HepG2 (cell line): ENCODE results near the gene SMOC1. TPM values are rescaled to one million over a fixed set of nuclear protein-coding genes. Genes with fewer than 3 reads are reported as not detected.

Experiments
- CBX1 ChIP-seq: IDR thresholded peaks from one replicate; pipeline ENCODE4 v1.6.1; 2016; ENCODE audit warnings: antibody characterized with exemption, low read depth
- DMTF1 ChIP-seq: sonication (generic); formaldehyde crosslinking; IDR thresholded peaks from 2 replicates; pipeline ENCODE4 v1.4.0; 2020; ENCODE audit warnings: mild to moderate bottlenecking, missing genetic modification reagents
- HDAC1 ChIP-seq: sonication (generic); formaldehyde crosslinking; IDR thresholded peaks from 2 replicates; pipeline ENCODE4 v1.5.1; 2020; ENCODE audit warnings: mild to moderate bottlenecking, missing genetic modification reagents
- HOXD1 ChIP-seq: sonication (generic); formaldehyde crosslinking; IDR thresholded peaks from 2 replicates; pipeline ENCODE4 v1.5.0; 2020; ENCODE audit warnings: missing genetic modification reagents
- MAFK ChIP-seq, 2 experiments: IDR thresholded peaks in 1 of 2; conservative IDR thresholded peaks in 1 of 2; 2 replicates each; pipeline ENCODE4 v1.6.1; 2011; ENCODE audit warnings: improper control_type of control experiment in 2 of 2, low read length in 2 of 2
- SOX5 ChIP-seq: IDR thresholded peaks from 2 replicates; pipeline ENCODE4 v1.6.1; 2016; ENCODE audit warnings: borderline replicate concordance
- ZBTB1 ChIP-seq: sonication (generic); formaldehyde crosslinking; IDR thresholded peaks from 2 replicates; pipeline ENCODE4 v1.4.0; 2020; ENCODE audit warnings: missing genetic modification reagents, borderline replicate concordance
- ZFP62 ChIP-seq: sonication (generic); formaldehyde crosslinking; IDR thresholded peaks from 2 replicates; pipeline ENCODE4 v1.4.0; 2020; ENCODE audit warnings: missing genetic modification reagents
- ZNF17 ChIP-seq: sonication (generic); formaldehyde crosslinking; IDR thresholded peaks from 2 replicates; pipeline ENCODE4 v1.5.0; 2020; ENCODE audit warnings: mild to moderate bottlenecking, missing genetic modification reagents
- ZNF280D ChIP-seq: sonication (generic); formaldehyde crosslinking; IDR thresholded peaks from 2 replicates; pipeline ENCODE4 v1.5.1; 2020; ENCODE audit warnings: mild to moderate bottlenecking, missing genetic modification reagents
- ZNF503 ChIP-seq: sonication (generic); formaldehyde crosslinking; IDR thresholded peaks from 2 replicates; pipeline ENCODE4 v1.4.0; 2020; ENCODE audit warnings: missing genetic modification reagents
- ZNF616 ChIP-seq: sonication (generic); formaldehyde crosslinking; IDR thresholded peaks from 2 replicates; pipeline ENCODE4 v1.5.0; 2020; ENCODE audit warnings: low read depth, mild to moderate bottlenecking, missing genetic modification reagents
- ZNF644 ChIP-seq: IDR thresholded peaks from 2 replicates; pipeline ENCODE4 v1.6.1; 2016; ENCODE audit warnings: low read depth
- ZNF674 ChIP-seq: sonication (generic); formaldehyde crosslinking; IDR thresholded peaks from 2 replicates; pipeline ENCODE4 v1.5.0; 2020; ENCODE audit warnings: low read depth, mild to moderate bottlenecking, missing genetic modification reagents
- ZNF747 ChIP-seq: sonication (generic); formaldehyde crosslinking; IDR thresholded peaks from 2 replicates; pipeline ENCODE4 v1.8.1; 2023; ENCODE audit warnings: missing genetic modification reagents, mild to moderate bottlenecking, borderline replicate concordance
- ZNF891 ChIP-seq: sonication (generic); formaldehyde crosslinking; IDR thresholded peaks from 2 replicates; pipeline ENCODE4 v1.5.0; 2020; ENCODE audit warnings: mild to moderate bottlenecking, missing genetic modification reagents
- polyA plus RNA-seq, 8 experiments: library from polyadenylated mRNA; depleted of rRNA in 3 of 8; stranded (reverse) in 7 of 8; unstranded in 1 of 8; fragments of >200 nt; fragmentation: Illumina TruSeq in 4 of 8; extraction: Trizol in 4 of 8; gene quantifications; 2 replicates each; pipeline versions ENCODE4 v1.2.1 to v1.2.3, GENCODE V29; 2011 to 2016; ENCODE audit warnings: low read depth in 4 of 8, missing spikeins in 1 of 8, mixed read lengths in 1 of 8; ENCODE audit not compliant: insufficient read depth in 1 of 8
- total RNA-seq, 5 experiments: library from RNA; depleted of rRNA; stranded (reverse); fragments of >200 nt; fragmentation: Illumina TruSeq; extraction: Trizol; gene quantifications; 2 replicates each; pipeline ENCODE4 v1.2.3, GENCODE V29; 2016; ENCODE audit warnings: low read depth in 1 of 5
- TF ChIP-seq, protein P1 (sequence below): sonication (generic); formaldehyde crosslinking; IDR thresholded peaks from 2 replicates; pipeline ENCODE4 v1.9.0; 2021; ENCODE audit warnings: missing genetic modification reagents, borderline replicate concordance
- TF ChIP-seq, protein P2 (sequence below): sonication (generic); formaldehyde crosslinking; IDR thresholded peaks from 2 replicates; pipeline ENCODE4 v1.5.0; 2020; ENCODE audit warnings: mild to moderate bottlenecking, missing genetic modification reagents

The SMOC1 gene
- total and polyA plus RNA-seq, 2 of the 13 experiments (the other 11 are each of a cell fraction or from before 2014, with no cell fraction given): 17.8 to 35.6 TPM

DNA sequence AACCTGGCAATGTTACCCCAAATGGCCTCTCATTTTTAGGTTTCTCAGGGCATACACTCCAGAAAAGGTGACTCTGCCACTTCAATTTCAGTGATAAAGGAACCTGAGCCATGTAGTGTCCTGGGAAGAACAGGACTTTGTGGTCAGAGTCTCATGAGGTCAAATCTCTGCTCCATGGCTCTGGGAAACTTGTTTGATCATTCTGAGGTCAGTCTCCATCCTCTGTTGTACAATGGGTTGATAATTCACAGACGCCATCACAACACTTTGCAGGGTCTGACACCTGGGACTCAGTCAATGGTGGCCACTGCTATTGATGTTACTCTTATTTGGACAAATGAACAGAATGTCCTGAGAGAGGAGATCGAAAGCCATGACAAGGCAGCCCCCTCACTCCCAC lies 31.1 kb upstream of the SMOC1 start (continued):
- TF ChIP-seq, protein P1, sequence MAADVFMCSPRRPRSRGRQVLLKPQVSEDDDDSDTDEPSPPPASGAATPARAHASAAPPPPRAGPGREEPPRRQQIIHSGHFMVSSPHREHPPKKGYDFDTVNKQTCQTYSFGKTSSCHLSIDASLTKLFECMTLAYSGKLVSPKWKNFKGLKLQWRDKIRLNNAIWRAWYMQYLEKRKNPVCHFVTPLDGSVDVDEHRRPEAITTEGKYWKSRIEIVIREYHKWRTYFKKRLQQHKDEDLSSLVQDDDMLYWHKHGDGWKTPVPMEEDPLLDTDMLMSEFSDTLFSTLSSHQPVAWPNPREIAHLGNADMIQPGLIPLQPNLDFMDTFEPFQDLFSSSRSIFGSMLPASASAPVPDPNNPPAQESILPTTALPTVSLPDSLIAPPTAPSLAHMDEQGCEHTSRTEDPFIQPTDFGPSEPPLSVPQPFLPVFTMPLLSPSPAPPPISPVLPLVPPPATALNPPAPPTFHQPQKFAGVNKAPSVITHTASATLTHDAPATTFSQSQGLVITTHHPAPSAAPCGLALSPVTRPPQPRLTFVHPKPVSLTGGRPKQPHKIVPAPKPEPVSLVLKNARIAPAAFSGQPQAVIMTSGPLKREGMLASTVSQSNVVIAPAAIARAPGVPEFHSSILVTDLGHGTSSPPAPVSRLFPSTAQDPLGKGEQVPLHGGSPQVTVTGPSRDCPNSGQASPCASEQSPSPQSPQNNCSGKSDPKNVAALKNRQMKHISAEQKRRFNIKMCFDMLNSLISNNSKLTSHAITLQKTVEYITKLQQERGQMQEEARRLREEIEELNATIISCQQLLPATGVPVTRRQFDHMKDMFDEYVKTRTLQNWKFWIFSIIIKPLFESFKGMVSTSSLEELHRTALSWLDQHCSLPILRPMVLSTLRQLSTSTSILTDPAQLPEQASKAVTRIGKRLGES: no peak
- TF ChIP-seq ZFP62 (CRISPR knock-in tag): no peak
- no peak for TF ChIP-seq ZNF616 (CRISPR knock-in tag)
- no peak for TF ChIP-seq ZNF17 (CRISPR knock-in tag)
- TF ChIP-seq ZNF644: peak; percentile 63
- TF ChIP-seq ZBTB1 (CRISPR knock-in tag): no peak
- 0 out of 2 replicates have a peak, but pooled peaks have one; percentile 20 for TF ChIP-seq HDAC1 (CRISPR knock-in tag)
- peak; percentile 56; the same call in 1 of the 2 replicates for TF ChIP-seq SOX5
- TF ChIP-seq ZNF891: no peak
- no peak for TF ChIP-seq ZNF674
- no peak for TF ChIP-seq ZNF747 (CRISPR knock-in tag)
- no peak for TF ChIP-seq DMTF1 (CRISPR knock-in tag)
- TF ChIP-seq ZNF280D (CRISPR knock-in tag): no peak
- TF ChIP-seq ZNF503: no peak
- TF ChIP-seq CBX1: no peak
- TF ChIP-seq MAFK (conservative IDR thresholded peaks at IDR 0.05 in 1 of 2, IDR thresholded peaks at IDR 0.05 in 1 of 2; ENCODE audit: low read length in 2 of 2): no peak
- TF ChIP-seq, protein P2, sequence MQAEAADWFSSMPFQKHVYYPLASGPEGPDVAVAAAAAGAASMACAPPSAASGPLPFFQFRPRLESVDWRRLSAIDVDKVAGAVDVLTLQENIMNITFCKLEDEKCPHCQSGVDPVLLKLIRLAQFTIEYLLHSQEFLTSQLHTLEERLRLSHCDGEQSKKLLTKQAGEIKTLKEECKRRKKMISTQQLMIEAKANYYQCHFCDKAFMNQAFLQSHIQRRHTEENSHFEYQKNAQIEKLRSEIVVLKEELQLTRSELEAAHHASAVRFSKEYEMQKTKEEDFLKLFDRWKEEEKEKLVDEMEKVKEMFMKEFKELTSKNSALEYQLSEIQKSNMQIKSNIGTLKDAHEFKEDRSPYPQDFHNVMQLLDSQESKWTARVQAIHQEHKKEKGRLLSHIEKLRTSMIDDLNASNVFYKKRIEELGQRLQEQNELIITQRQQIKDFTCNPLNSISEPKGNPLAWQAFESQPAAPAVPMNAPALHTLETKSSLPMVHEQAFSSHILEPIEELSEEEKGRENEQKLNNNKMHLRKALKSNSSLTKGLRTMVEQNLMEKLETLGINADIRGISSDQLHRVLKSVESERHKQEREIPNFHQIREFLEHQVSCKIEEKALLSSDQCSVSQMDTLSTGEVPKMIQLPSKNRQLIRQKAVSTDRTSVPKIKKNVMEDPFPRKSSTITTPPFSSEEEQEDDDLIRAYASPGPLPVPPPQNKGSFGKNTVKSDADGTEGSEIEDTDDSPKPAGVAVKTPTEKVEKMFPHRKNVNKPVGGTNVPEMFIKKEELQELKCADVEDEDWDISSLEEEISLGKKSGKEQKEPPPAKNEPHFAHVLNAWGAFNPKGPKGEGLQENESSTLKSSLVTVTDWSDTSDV (CRISPR knock-in tag): no peak
- no peak for TF ChIP-seq HOXD1 (CRISPR knock-in tag)
